ENCODE measurements around the gene FAM13C.

- TF ChIP-seq CTCF (IDR thresholded peaks at IDR 0.05) (no peak), POLR2A (IDR thresholded peaks at IDR 0.05) (no peak)
Observed at GRCh38 chr10:59339351-59339750, 23.0 kb downstream of the FAM13C start.
